Endothelial cell of umbilical vein (primary cell): ENCODE data around the gene ACTR3.

Source experiments
- CTCF ChIP-seq, 2 donors: IDR thresholded peaks; 1 replicate in 1 of 2; 2 replicates in 1 of 2; pipeline ENCODE4 v1.5.1; 2011; ENCODE audit warnings: low read length in 2 of 2, mild to moderate bottlenecking in 2 of 2, moderate library complexity in 2 of 2, control low read depth in 1 of 2, inconsistent platforms in 1 of 2, low read depth in 1 of 2; ENCODE audit not compliant: insufficient read depth in 1 of 2; ENCODE audit errors: extremely low read depth in 1 of 2
- MAX ChIP-seq: IDR thresholded peaks from 2 replicates; pipeline ENCODE4 v1.6.1; 2011; ENCODE audit not compliant: insufficient read depth, insufficient read length

- TF ChIP-seq MAX = no peak
- TF ChIP-seq CTCF (IDR thresholded peaks at IDR 0.05; ENCODE audit: extremely low read depth in 1 of 2, insufficient read depth in 1 of 2, low read depth in 1 of 2, low read length in 2 of 2) = no peak
These were observed 76.3 kb downstream of the ACTR3 start for GRCh38 chr2:113966171-113966570.
